IMR-90 (cell line): ENCODE results near the gene IGFBP6.

Experiments used
- BHLHE40 ChIP-seq: fragments of 150-350 bp; IDR thresholded peaks from 2 replicates; pipeline ENCODE4 v1.6.1; 2016; ENCODE audit warnings: mild to moderate bottlenecking, low read depth, low read length
- CEBPB ChIP-seq: IDR thresholded peaks from 2 replicates; pipeline ENCODE4 v1.6.1; 2012; ENCODE audit warnings: low read depth, low read length, improper control_type of control experiment
- CHD1 ChIP-seq: IDR thresholded peaks from 2 replicates; pipeline ENCODE4 v1.6.1; 2012; ENCODE audit warnings: low read depth, low read length, improper control_type of control experiment
- CTCF ChIP-seq: conservative IDR thresholded peaks from 2 replicates; pipeline ENCODE4 v1.5.1; 2012; ENCODE audit warnings: mild to moderate bottlenecking, low read depth, low read length, improper control_type of control experiment
- MAFK ChIP-seq: IDR thresholded peaks from 2 replicates; pipeline ENCODE4 v1.6.1; 2012; ENCODE audit warnings: low read depth, low read length, improper control_type of control experiment
- MAZ ChIP-seq: IDR thresholded peaks from 2 replicates; pipeline ENCODE4 v1.6.1; 2012; ENCODE audit warnings: low read depth, mild to moderate bottlenecking, low read length, improper control_type of control experiment, moderate library complexity, borderline replicate concordance
- POLR2A ChIP-seq: IDR thresholded peaks from 2 replicates; pipeline ENCODE4 v1.6.1; 2012; ENCODE audit warnings: mild to moderate bottlenecking, low read depth, low read length
- RAD21 ChIP-seq: IDR thresholded peaks from 2 replicates; pipeline ENCODE4 v1.6.1; 2012; ENCODE audit warnings: low read length, improper control_type of control experiment
- RCOR1 ChIP-seq: IDR thresholded peaks from 2 replicates; pipeline ENCODE4 v1.6.1; 2012; ENCODE audit warnings: mild to moderate bottlenecking, low read length, improper control_type of control experiment; ENCODE audit not compliant: insufficient replicate concordance
- RFX5 ChIP-seq: IDR thresholded peaks from 2 replicates; pipeline ENCODE4 v1.8.0; 2012; ENCODE audit warnings: low read depth, mild to moderate bottlenecking, low read length, moderate library complexity
- SMC3 ChIP-seq: fragments of 150-350 bp; IDR thresholded peaks from 2 replicates; pipeline ENCODE4 v1.6.1; 2016; ENCODE audit warnings: low read depth, mild to moderate bottlenecking, antibody characterized with exemption, low read length, moderate library complexity
- USF2 ChIP-seq: fragments of 150-350 bp; IDR thresholded peaks from 2 replicates; pipeline ENCODE4 v1.6.1; 2017; ENCODE audit warnings: mild to moderate bottlenecking, antibody characterized with exemption, low read length, low read depth
- TF ChIP-seq, protein P1 (sequence below): fragments of 150-350 bp; IDR thresholded peaks from 2 replicates; pipeline ENCODE4 v1.6.1; 2016; ENCODE audit warnings: low read depth, mild to moderate bottlenecking, low read length, moderate library complexity, borderline replicate concordance

DNA sequence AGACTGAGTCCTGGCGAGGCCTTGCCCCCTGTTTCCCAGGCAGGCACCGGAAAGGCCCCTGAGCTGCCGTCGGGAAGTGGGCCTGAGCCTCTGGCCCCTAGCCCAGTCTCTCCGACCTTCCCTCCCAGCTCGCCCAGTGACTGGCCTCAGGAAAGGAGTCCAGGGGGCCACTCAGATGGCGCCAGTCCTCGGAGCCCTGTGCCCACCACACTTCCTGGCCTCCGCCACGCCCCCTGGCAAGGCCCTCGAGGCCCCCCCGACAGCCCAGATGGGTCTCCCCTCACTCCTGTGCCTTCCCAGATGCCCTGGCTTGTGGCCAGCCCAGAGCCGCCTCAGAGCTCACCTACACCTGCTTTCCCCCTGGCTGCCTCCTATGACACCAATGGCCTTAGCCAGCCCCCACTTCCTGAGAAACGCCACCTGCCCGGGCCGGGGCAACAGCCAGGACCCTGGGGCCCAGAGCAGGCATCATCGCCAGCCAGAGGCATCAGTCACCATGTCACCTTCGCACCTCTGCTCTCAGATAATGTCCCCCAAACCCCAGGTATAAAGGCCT, 36.7 kb upstream of the IGFBP6 start:
- TF ChIP-seq CTCF = no peak
- TF ChIP-seq SMC3 = no peak
- TF ChIP-seq CEBPB = no peak
- TF ChIP-seq, protein P1, sequence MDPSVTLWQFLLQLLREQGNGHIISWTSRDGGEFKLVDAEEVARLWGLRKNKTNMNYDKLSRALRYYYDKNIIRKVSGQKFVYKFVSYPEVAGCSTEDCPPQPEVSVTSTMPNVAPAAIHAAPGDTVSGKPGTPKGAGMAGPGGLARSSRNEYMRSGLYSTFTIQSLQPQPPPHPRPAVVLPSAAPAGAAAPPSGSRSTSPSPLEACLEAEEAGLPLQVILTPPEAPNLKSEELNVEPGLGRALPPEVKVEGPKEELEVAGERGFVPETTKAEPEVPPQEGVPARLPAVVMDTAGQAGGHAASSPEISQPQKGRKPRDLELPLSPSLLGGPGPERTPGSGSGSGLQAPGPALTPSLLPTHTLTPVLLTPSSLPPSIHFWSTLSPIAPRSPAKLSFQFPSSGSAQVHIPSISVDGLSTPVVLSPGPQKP = no peak
- TF ChIP-seq MAZ = no peak
- TF ChIP-seq USF2 = no peak
- TF ChIP-seq POLR2A = no peak
- TF ChIP-seq BHLHE40 = no peak
- TF ChIP-seq RFX5 = no peak
- TF ChIP-seq RCOR1 = no peak
- TF ChIP-seq RAD21 = no peak
- no peak for TF ChIP-seq CHD1
- TF ChIP-seq MAFK = no peak
